ENCODE results near the gene FAM25G. TPM values are rescaled to one million over a fixed set of nuclear protein-coding genes. Genes with fewer than 3 reads are reported as not detected.

The FAM25G gene
- total and polyA plus RNA-seq, 2 of the 8 experiments (the other 6 are each of a cell fraction or from before 2014, with no cell fraction given): not detected

DNA sequence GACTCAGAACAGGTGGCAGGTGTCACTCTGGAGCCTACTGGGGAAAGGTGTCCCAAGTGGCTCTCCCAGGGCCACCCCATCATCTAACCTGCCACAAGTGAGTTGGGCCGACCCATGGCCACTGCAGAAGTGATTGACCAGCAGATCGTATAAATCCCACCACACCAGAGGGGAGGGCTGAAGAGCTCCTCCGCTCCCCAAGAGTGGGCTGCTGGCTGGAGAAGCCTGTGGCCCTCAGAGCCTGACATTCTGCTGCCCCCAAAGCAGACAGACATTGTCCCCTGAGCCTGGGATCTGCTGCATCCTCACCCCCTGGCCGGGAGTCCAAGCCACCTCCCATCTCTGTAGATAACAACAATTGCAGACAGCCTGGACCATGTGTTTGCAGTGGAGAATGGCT, 44.3 kb downstream of the FAM25G start (continued):
- TF ChIP-seq HDAC2 (IDR thresholded peaks at IDR 0.05; ENCODE audit: borderline replicate concordance in 1 of 2, low read depth in 2 of 2, low read length in 2 of 2): no peak
- TF ChIP-seq, protein P1, sequence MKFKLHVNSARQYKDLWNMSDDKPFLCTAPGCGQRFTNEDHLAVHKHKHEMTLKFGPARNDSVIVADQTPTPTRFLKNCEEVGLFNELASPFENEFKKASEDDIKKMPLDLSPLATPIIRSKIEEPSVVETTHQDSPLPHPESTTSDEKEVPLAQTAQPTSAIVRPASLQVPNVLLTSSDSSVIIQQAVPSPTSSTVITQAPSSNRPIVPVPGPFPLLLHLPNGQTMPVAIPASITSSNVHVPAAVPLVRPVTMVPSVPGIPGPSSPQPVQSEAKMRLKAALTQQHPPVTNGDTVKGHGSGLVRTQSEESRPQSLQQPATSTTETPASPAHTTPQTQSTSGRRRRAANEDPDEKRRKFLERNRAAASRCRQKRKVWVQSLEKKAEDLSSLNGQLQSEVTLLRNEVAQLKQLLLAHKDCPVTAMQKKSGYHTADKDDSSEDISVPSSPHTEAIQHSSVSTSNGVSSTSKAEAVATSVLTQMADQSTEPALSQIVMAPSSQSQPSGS (IDR thresholded peaks at IDR 0.05; ENCODE audit: low read length): no peak
- no peak for TF ChIP-seq SP4 (IDR thresholded peaks at IDR 0.05; ENCODE audit: low read length)
- no peak for TF ChIP-seq BACH1 (IDR thresholded peaks at IDR 0.05; ENCODE audit: low read length)
